IPS DF 19.7 (cell line): Measurements from ENCODE around the gene NT5C1B.

Experiments used
- DNase-seq: peaks from one replicate; pipeline ENCODE4 v3.0.0-alpha.2; 2013; ENCODE audit warnings: low read depth, low spot score

Gene NT5C1B

GRCh38 chr2:18516112-18516511, 73.3 kb downstream of the NT5C1B start:
- no peak for DNase-seq

DNA sequence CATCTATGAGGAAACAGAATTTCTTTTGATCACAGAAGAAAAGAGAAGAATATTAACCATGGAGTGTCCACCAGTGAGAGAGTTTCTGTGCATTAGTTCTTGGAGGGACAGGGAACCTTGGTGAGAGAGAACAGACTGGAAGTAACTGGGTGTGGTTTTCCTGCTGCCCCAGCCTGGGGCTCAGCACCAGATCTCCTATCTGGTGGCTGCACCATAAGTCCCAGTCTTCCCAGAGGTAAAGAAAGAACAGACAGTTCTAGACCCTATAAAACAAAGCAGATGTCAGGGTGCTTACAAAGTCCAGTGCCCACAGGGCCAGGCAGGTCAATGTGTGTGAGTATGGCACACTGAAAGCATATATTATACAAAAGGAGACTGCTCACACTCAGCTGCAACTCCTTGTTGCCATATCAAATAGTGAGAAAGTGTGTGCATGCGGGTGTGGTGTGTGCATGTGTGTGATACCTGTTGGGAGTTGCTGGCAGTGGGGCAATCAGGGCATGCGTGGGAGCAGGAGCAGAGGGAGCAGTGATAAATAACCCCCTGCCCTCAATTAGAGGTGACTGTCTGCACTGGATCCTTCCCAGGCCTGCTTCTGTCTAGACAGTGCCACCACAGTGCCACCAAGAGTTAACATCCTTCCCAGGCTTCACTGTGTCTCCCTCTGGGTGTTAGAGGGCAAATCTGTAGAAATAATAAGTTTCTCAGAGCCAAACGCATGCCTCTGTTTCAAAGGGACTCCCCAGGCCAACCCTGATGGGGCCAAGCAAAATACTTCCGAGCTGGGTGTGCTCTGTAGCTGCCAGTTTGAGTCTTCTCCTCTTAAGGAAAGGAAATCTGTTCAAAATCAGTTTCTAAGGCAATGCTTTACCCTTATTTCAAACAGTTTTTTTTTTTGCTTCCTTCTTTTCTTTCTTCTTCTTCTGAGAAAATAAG, 74.6 kb downstream of the NT5C1B start:
- no peak for DNase-seq
